Measurements from ENCODE around the gene WDHD1.

WDHD1 gene

GRCh38 chr14:55026793-55027561, at the start of gene WDHD1, which contains the start of gene SOCS4:
TSS of gene WDHD1 (minus strand) at chr14:55027099. CDS start at chr14:55026787, 312 bp downstream.
TSS of gene SOCS4 (plus strand) at chr14:55027236. CDS start at chr14:55043042, 15,806 bp downstream.
- DNase-seq (ENCODE audit: low spot score), result peak; percentile 93
- POLR2A ChIA-PET (ENCODE audit: low non-redundant PET), result interaction anchor here (0.8 to 1.0 kb wide), 3 partner anchors 12 to 25 kb away, joined by 3 read pairs; no protein-coding TSS in a partner anchor
- no peak for TF ChIP-seq CTCF (conservative IDR thresholded peaks at IDR 0.05; ENCODE audit: low read depth)
- CTCF ChIA-PET, result interaction anchor here (0.5 to 2.0 kb wide), 5 partner anchors 11 to 461 kb away, joined by 3 to 8 read pairs (median 4); partner anchors contain the start of gene MAPK1IP1L
- H3K27ac ChIP-seq, result peak within 1 kb of the TSS; percentile 86

DNA sequence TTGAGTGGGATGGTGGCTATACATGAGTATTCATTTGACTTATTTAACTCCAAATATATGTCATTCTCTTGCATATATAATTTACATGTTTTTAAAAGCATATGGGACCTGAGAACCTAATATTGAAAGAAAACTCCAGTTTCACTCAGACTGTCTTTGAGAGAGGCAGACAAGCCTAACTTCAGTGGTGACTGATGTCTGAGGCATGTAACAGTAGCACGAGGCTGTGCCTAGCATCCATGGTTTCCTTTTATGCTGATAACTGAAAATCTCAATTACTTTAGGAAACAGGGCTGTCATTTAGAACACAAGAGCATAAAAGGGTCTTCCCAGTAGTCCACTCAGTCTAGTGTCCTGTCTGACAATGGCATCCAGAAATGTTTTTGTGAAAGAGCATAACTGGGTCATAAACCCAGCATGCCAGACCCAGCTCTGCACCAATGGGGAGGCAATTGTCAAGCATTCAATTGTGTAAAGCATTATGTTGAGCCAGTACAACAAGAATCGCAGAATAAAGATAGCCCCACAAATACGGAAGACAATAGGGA, 48.8 kb upstream of the WDHD1 start:
- ChIA-PET CTCF (interaction anchor here (0.6 kb wide), 1 partner anchor 8 kb away, joined by 3 read pairs; no protein-coding TSS in a partner anchor), POLR2A (ENCODE audit: low non-redundant PET) (no interaction called here)

DNA sequence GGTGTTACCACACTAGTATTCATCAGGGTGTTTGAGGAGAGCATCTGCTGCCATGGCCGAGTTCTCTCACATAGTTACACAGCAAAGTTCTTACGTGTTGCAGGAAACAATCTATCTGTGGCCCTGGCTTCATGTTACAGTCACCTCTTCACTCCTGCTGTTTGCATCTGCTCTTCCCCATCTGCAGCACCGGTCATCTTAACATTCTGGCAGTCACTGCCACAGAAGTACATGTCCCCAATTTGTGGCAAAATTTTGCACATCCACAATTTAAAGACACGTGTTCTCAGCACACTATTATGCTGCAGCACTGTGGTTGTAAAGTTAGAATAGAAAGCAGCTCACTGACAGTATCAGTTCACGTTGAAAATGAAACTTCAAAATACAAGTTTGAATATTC, 47.8 kb upstream of the WDHD1 start:
- no peak for TF ChIP-seq CTCF (conservative IDR thresholded peaks at IDR 0.05; ENCODE audit: low read depth)
- no peak overlapping the region for H3K27ac ChIP-seq
- DNase-seq (ENCODE audit: low spot score), result no peak
- POLR2A ChIA-PET (ENCODE audit: low non-redundant PET), result no interaction called here
- CTCF ChIA-PET, result no interaction called here

More for the DNA sequence above, 48.8 kb upstream of the WDHD1 start:
- no peak for DNase-seq (ENCODE audit: low spot score)
- TF ChIP-seq CTCF (conservative IDR thresholded peaks at IDR 0.05; ENCODE audit: low read depth), result no peak
- H3K27ac ChIP-seq, result peak overlapping the region; percentile 28; the same call in 1 of the 2 replicates

DNA sequence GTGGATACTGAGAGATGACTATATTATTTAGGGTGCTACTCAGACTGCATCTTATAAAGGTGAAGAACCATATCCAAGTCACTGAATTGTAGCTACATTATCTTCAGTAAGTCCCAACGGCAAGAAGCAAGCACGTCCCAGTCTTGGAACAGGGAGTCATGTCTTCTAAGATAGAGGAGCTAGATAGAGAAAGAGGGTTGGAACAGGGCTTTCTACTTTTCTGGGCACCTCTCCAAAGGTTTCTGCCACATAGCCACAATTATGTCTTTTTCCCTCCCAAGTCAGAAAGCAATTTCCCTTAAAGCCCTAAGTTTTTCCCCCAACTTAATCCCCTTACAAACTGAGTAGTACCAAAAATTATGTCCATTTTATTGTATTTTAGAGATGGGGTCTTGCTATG, 47.0 kb upstream of the WDHD1 start:
- no peak for TF ChIP-seq CTCF (conservative IDR thresholded peaks at IDR 0.05; ENCODE audit: low read depth)

DNA sequence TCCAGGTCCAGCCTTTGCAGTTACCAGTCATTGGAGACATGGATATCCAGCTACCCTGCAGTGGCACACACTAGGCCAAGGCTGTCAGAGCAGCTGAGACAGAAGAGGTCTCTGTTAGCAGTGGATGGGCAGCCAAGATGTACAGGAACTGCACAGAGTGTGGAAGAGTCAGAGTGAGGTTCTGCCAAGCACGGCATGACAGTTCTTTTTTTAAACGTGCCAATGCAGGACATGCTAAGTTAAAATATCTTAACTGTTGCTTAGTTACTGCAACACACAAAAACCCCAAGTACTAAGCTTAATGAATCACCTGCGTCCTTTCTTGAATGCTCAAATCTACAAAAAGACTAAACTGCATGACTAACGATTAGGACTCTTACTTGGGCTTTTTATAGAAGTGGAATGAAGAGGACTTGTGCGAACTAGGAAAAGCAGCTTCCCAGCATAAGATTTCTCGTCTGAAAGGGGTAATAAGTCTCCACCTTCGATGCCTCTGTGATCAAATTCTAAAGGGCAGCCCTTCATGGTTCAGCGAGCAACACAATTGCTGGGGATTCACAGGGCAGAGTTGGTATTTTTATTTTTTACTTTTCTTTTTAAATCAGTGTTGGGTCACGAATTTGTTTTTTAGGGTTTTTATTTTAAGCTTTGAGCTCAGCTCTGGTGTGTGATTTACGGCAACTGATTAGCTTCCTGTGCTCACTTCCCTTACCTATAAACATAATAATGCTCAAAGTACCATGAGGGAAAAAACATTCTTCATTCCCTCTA, 45.2 kb upstream of the WDHD1 start:
- H3K27ac ChIP-seq, result peak overlapping the region; percentile 84
- ChIA-PET CTCF (interaction anchor here (0.6 to 0.7 kb wide), 2 partner anchors 109 to 283 kb away, joined by 3 to 4 read pairs; no protein-coding TSS in a partner anchor), POLR2A (ENCODE audit: low non-redundant PET) (interaction anchor here (0.5 kb wide), 1 partner anchor 79 kb away, joined by 5 read pairs; no protein-coding TSS in a partner anchor)
- peak; percentile 84 for DNase-seq (ENCODE audit: low spot score)
- no peak for TF ChIP-seq CTCF (conservative IDR thresholded peaks at IDR 0.05; ENCODE audit: low read depth)

More for the DNA sequence above, 47.0 kb upstream of the WDHD1 start:
- ChIA-PET POLR2A (ENCODE audit: low non-redundant PET) (no interaction called here), CTCF (no interaction called here)
- DNase-seq (ENCODE audit: low spot score), result no peak
- H3K27ac ChIP-seq, result no peak overlapping the region; the same call in 1 of the 2 replicates

- POLR2A ChIA-PET (ENCODE audit: low non-redundant PET), result interaction anchor here (0.7 kb wide), 1 partner anchor 19 kb away, joined by 3 read pairs; no protein-coding TSS in a partner anchor
- CTCF ChIA-PET, result interaction anchor here (1.1 kb wide), 1 partner anchor 20 kb away, joined by 3 read pairs; the partner anchor contains the start of gene MAPK1IP1L
- TF ChIP-seq CTCF (conservative IDR thresholded peaks at IDR 0.05; ENCODE audit: low read depth), result no peak
- peak overlapping the region; percentile 84 for H3K27ac ChIP-seq
- DNase-seq (ENCODE audit: low spot score), result no peak
Observed at GRCh38 chr14:55070981-55071411, 44.1 kb upstream of the WDHD1 start.
